Measurements from ENCODE around the gene RSF1.

DNA sequence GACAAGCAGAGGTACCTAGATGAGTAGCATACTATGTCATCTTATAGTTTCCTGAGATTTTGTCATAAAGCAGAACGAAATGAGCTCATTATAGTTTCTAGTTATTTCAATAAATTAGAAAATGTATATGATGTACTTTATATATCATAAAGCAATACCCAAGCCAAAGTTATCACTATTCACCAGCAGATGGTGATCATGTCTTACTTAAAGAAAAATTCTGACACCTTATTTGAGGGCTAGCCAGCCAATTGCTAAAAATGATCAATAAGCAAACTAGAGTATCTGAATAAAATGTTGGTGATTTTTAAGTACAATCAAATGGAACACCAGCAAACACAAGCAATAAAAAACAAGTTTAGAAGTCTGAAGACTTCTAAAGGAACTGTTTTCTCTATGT, 44.1 kb downstream of the RSF1 start:
- TF ChIP-seq SRF (IDR thresholded peaks at IDR 0.05; ENCODE audit: low read depth), result no peak
- TF ChIP-seq, protein P1, sequence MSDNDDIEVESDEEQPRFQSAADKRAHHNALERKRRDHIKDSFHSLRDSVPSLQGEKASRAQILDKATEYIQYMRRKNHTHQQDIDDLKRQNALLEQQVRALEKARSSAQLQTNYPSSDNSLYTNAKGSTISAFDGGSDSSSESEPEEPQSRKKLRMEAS (IDR thresholded peaks at IDR 0.05), result no peak
- TF ChIP-seq CTCF (IDR thresholded peaks at IDR 0.05 in 2 of 3, conservative IDR thresholded peaks at IDR 0.05 in 1 of 3; ENCODE audit: borderline replicate concordance in 1 of 3, insufficient read depth in 1 of 3, low read depth in 2 of 3, low read length in 2 of 3), result peak; percentile 32 to 47 (median 34); a peak in 4 of 6 replicates
- TF ChIP-seq TCF7L2 (IDR thresholded peaks at IDR 0.05; ENCODE audit: borderline replicate concordance, extremely low read depth, insufficient read depth, insufficient read length), result no peak

Measured in HCT116 (cell line).